ENCODE results near the gene WNK3. TPM values are rescaled to one million over a fixed set of nuclear protein-coding genes. Genes with fewer than 3 reads are reported as not detected.

The WNK3 gene
- total RNA-seq, 1 experiment from 2014 or later = not detected

- H3K4me1 Mint-ChIP-seq (ENCODE audit: low read depth, unreplicated experiment) = no peaks in the 10 kb centered on the region
- no peaks in the 10 kb centered on the region for H3K36me3 ChIP-seq (ENCODE audit: control insufficient read depth, insufficient read depth, low read length)
- DNase-seq = no peak
- H3K27me3 ChIP-seq (replicated peaks; ENCODE audit: control insufficient read depth, insufficient read depth, low read length) = no peaks in the 10 kb centered on the region
- no peak overlapping the region for H3K27ac Mint-ChIP-seq (ENCODE audit: unreplicated experiment)
- no peaks in the 10 kb centered on the region for H3K27me3 Mint-ChIP-seq (ENCODE audit: insufficient read depth, unreplicated experiment)
- H3K36me3 Mint-ChIP-seq (ENCODE audit: insufficient read depth, unreplicated experiment) = no peaks in the 10 kb centered on the region
- ChIA-PET POLR2A (no interaction called here), CTCF (no interaction called here)
- no peak overlapping the region for H3K4me3 Mint-ChIP-seq (ENCODE audit: unreplicated experiment)
- H3K4me3 ChIP-seq (ENCODE audit: low read depth, low read length) = no peak overlapping the region
- no peaks in the 10 kb centered on the region for H3K9me3 Mint-ChIP-seq (ENCODE audit: unreplicated experiment)
- no TSS peak for BruUV-seq (replicated peaks)
- TF ChIP-seq CTCF (IDR thresholded peaks at IDR 0.05; ENCODE audit: insufficient read depth in 1 of 2, low read depth in 1 of 2, low read length in 1 of 2, severe bottlenecking in 1 of 2, unreplicated experiment in 1 of 2) = no peak
- no peaks in the 10 kb centered on the region for H3K9me3 ChIP-seq
- H3K4me1 ChIP-seq = no peaks in the 10 kb centered on the region
- intact Hi-C loops (cut with micrococcal nuclease; ENCODE audit: unreplicated experiment) = no loop called here
Observed at GRCh38 chrX:54213603-54214002, 144.2 kb downstream of the WNK3 start.

- Histone ChIP-seq H3K4me1 (no peaks in the 10 kb centered on the region), H3K4me3 (ENCODE audit: low read depth, low read length) (no peak overlapping the region), H3K27me3 (replicated peaks; ENCODE audit: control insufficient read depth, insufficient read depth, low read length) (no peaks in the 10 kb centered on the region), H3K36me3 (ENCODE audit: control insufficient read depth, insufficient read depth, low read length) (no peaks in the 10 kb centered on the region), H3K9me3 (no peaks in the 10 kb centered on the region)
- no peaks in the 10 kb centered on the region for H3K9me3 Mint-ChIP-seq (ENCODE audit: unreplicated experiment)
- TF ChIP-seq CTCF (IDR thresholded peaks at IDR 0.05; ENCODE audit: insufficient read depth in 1 of 2, low read depth in 1 of 2, low read length in 1 of 2, severe bottlenecking in 1 of 2, unreplicated experiment in 1 of 2) = no peak
- CTCF ChIA-PET = no interaction called here
- DNase-seq = no peak
- no peaks in the 10 kb centered on the region for H3K27me3 Mint-ChIP-seq (ENCODE audit: insufficient read depth, unreplicated experiment)
- BruUV-seq (replicated peaks) = no TSS peak
- no peak overlapping the region for H3K4me3 Mint-ChIP-seq (ENCODE audit: unreplicated experiment)
- intact Hi-C loops (cut with micrococcal nuclease; ENCODE audit: unreplicated experiment) = no loop called here
- H3K4me1 Mint-ChIP-seq (ENCODE audit: low read depth, unreplicated experiment) = no peaks in the 10 kb centered on the region
- POLR2A ChIA-PET = no interaction called here
- no peak overlapping the region for H3K27ac Mint-ChIP-seq (ENCODE audit: unreplicated experiment)
- no peaks in the 10 kb centered on the region for H3K36me3 Mint-ChIP-seq (ENCODE audit: insufficient read depth, unreplicated experiment)
Observed at GRCh38 chrX:54208531-54208930, 149.3 kb downstream of the WNK3 start.

- intact Hi-C loops (cut with micrococcal nuclease; ENCODE audit: unreplicated experiment) = no loop called here
- H3K27ac Mint-ChIP-seq (ENCODE audit: unreplicated experiment) = no peak overlapping the region
- BruUV-seq (replicated peaks) = no TSS peak
- no peaks in the 10 kb centered on the region for H3K4me1 Mint-ChIP-seq (ENCODE audit: low read depth, unreplicated experiment)
- TF ChIP-seq CTCF (IDR thresholded peaks at IDR 0.05; ENCODE audit: insufficient read depth in 1 of 2, low read depth in 1 of 2, low read length in 1 of 2, severe bottlenecking in 1 of 2, unreplicated experiment in 1 of 2) = no peak
- no peak overlapping the region for H3K4me3 Mint-ChIP-seq (ENCODE audit: unreplicated experiment)
- CTCF ChIA-PET = no interaction called here
- no peaks in the 10 kb centered on the region for H3K27me3 ChIP-seq (replicated peaks; ENCODE audit: control insufficient read depth, insufficient read depth, low read length)
- POLR2A ChIA-PET = no interaction called here
- H3K9me3 ChIP-seq = no peaks in the 10 kb centered on the region
- DNase-seq = no peak
- no peaks in the 10 kb centered on the region for H3K36me3 Mint-ChIP-seq (ENCODE audit: insufficient read depth, unreplicated experiment)
- no peak overlapping the region for H3K4me3 ChIP-seq (ENCODE audit: low read depth, low read length)
- H3K27me3 Mint-ChIP-seq (ENCODE audit: insufficient read depth, unreplicated experiment) = peaks cover 8% of the 10 kb centered on the region
- H3K36me3 ChIP-seq (ENCODE audit: control insufficient read depth, insufficient read depth, low read length) = no peaks in the 10 kb centered on the region
- H3K9me3 Mint-ChIP-seq (ENCODE audit: unreplicated experiment) = no peaks in the 10 kb centered on the region
- H3K4me1 ChIP-seq = no peaks in the 10 kb centered on the region
Observed at GRCh38 chrX:54198262-54198661, 159.6 kb downstream of the WNK3 start.
